GM18519 (cell line): ENCODE data around the gene CRYBG1.
"Not testable (repeated sequence)": the region's sequence is repeated elsewhere in the genome, so short reads cannot be mapped to it uniquely, and the experiment has no call there.

ENCODE experiments used
- ATAC-seq: cut with Tn5 transposase; IDR thresholded peaks from one replicate; pipeline ENCODE4 v1.9.1; 2021; ENCODE audit warnings: mild to moderate bottlenecking, moderate library complexity; ENCODE audit not compliant: unreplicated experiment, low FRiP score

The CRYBG1 gene

GRCh38 chr6:106574741-106575458, 214.4 kb downstream of the CRYBG1 start:
- ATAC-seq: no peak

- ATAC-seq: no peak
These were observed 218.8 kb downstream of the CRYBG1 start for GRCh38 chr6:106579281-106579680.

GRCh38 chr6:106581468-106581867, 221.0 kb downstream of the CRYBG1 start:
- ATAC-seq: no peak

- ATAC-seq: no peak
These were observed 226.4 kb downstream of the CRYBG1 start for GRCh38 chr6:106586815-106587415.

- ATAC-seq: not testable (repeated sequence)
These were observed 228.4 kb downstream of the CRYBG1 start for GRCh38 chr6:106588937-106589336.

- no peak for ATAC-seq
These were observed 230.8 kb downstream of the CRYBG1 start for GRCh38 chr6:106591111-106591825.

GRCh38 chr6:106599440-106599839, 238.9 kb downstream of the CRYBG1 start:
- no peak for ATAC-seq

- no peak for ATAC-seq
These were observed 239.8 kb downstream of the CRYBG1 start for GRCh38 chr6:106600329-106600728.

GRCh38 chr6:106608080-106608668, 247.7 kb downstream of the CRYBG1 start:
- peak; percentile 77 for ATAC-seq

GRCh38 chr6:106609699-106610098, 249.2 kb downstream of the CRYBG1 start:
- no peak for ATAC-seq

GRCh38 chr6:106611030-106611429, 250.5 kb downstream of the CRYBG1 start:
- no peak for ATAC-seq

GRCh38 chr6:106612671-106613416, 252.3 kb downstream of the CRYBG1 start:
- ATAC-seq: no peak

- ATAC-seq: no peak
These were observed 253.1 kb downstream of the CRYBG1 start for GRCh38 chr6:106613590-106613989.

GRCh38 chr6:106614166-106614565, 253.6 kb downstream of the CRYBG1 start:
- no peak for ATAC-seq

GRCh38 chr6:106614592-106615257, 254.2 kb downstream of the CRYBG1 start:
- no peak for ATAC-seq

- ATAC-seq: no peak
These were observed 256.8 kb downstream of the CRYBG1 start for GRCh38 chr6:106617302-106617701.

- no peak for ATAC-seq
These were observed 257.3 kb downstream of the CRYBG1 start for GRCh38 chr6:106617857-106618256.

- ATAC-seq: no peak
These were observed 257.8 kb downstream of the CRYBG1 start for GRCh38 chr6:106618324-106618723.

- no peak for ATAC-seq
These were observed 258.7 kb downstream of the CRYBG1 start for GRCh38 chr6:106619223-106619622.
